Neural cell (in vitro differentiated cells): ENCODE results near the gene RHOC. TPM values are rescaled to one million over a fixed set of nuclear protein-coding genes. Genes with fewer than 3 reads are reported as not detected.

ENCODE experiments used
- H2AFZ ChIP-seq: fragments of 200-600, 300-800 bp; sonication (generic), shearing (Covaris generic); 2 replicates; pipeline ENCODE4 v1.6.0; 2014; ENCODE audit warnings: low read depth, mild to moderate bottlenecking, antibody characterized with exemption, low read length, moderate library complexity
- H3F3A ChIP-seq: fragments of 200-600 bp; shearing (Covaris generic); 2 replicates; pipeline ENCODE4 v1.6.1; 2016; ENCODE audit warnings: mild to moderate bottlenecking, moderate library complexity, mixed read lengths, antibody characterized with exemption, low read length; ENCODE audit not compliant: insufficient read depth, poor library complexity, severe bottlenecking
- H3K27ac ChIP-seq: fragments of 200-600, 300-800 bp; sonication (generic), shearing (Covaris generic); 2 replicates; pipeline ENCODE4 v1.5.1; 2014; ENCODE audit warnings: mild to moderate bottlenecking, low read length, moderate library complexity
- H3K27me3 ChIP-seq: fragments of 300-800, 200-600 bp; sonication (generic), shearing (Covaris generic); 2 replicates; pipeline ENCODE4 v1.6.0; 2014; ENCODE audit warnings: mild to moderate bottlenecking, low read depth, low read length, moderate library complexity; ENCODE audit not compliant: insufficient read depth
- H3K36me3 ChIP-seq: fragments of 300-800, 200-600 bp; sonication (generic), shearing (Covaris generic); 2 replicates; pipeline ENCODE4 v1.5.1; 2014; ENCODE audit warnings: mild to moderate bottlenecking, antibody characterized with exemption, low read length, moderate library complexity; ENCODE audit not compliant: insufficient read depth
- H3K4me2 ChIP-seq: fragments of 300-800, 200-600 bp; sonication (generic), shearing (Covaris generic); 2 replicates; pipeline ENCODE4 v1.6.0; 2014; ENCODE audit warnings: mild to moderate bottlenecking, low read length
- H3K4me3 ChIP-seq: fragments of 300-800, 200-600 bp; sonication (generic), shearing (Covaris generic); 2 replicates; pipeline ENCODE4 v1.5.1; 2014; ENCODE audit warnings: mild to moderate bottlenecking, low read length, moderate library complexity
- H3K79me2 ChIP-seq: fragments of 200-600 bp; shearing (Covaris generic); replicated peaks from 2 replicates; pipeline ENCODE4 v1.6.0; 2014; ENCODE audit warnings: mild to moderate bottlenecking, low read length, moderate library complexity; ENCODE audit not compliant: insufficient read depth
- H3K9ac ChIP-seq: fragments of 300-800, 200-600 bp; sonication (generic), shearing (Covaris generic); 2 replicates; pipeline ENCODE4 v1.6.1; 2016; ENCODE audit warnings: mild to moderate bottlenecking, low read length, mixed read lengths
- H3K9me2 ChIP-seq: fragments of 200-600 bp; shearing (Covaris generic); 2 replicates; pipeline ENCODE4 v1.6.1; 2016; ENCODE audit warnings: mild to moderate bottlenecking, low read length, mixed read lengths; ENCODE audit not compliant: insufficient read depth
- H3K9me3 ChIP-seq: fragments of 200-600, 300-800 bp; sonication (generic), shearing (Covaris generic); 2 replicates; pipeline ENCODE4 v1.6.1; 2016; ENCODE audit warnings: mild to moderate bottlenecking, mixed run types, low read length, moderate library complexity, mixed read lengths
- H4K20me1 ChIP-seq: fragments of 200-600 bp; shearing (Covaris generic); 2 replicates; pipeline ENCODE4 v1.6.1; 2016; ENCODE audit warnings: mild to moderate bottlenecking, mixed run types; ENCODE audit not compliant: insufficient read depth
- CTCF ChIP-seq: fragments of 450-650 bp; IDR thresholded peaks from 2 replicates; pipeline ENCODE4 v1.5.1; 2014; ENCODE audit warnings: antibody characterized with exemption, mild to moderate bottlenecking, moderate library complexity; ENCODE audit not compliant: poor library complexity, severe bottlenecking
- EP300 ChIP-seq: fragments of 450-650 bp; conservative IDR thresholded peaks from 2 replicates; pipeline ENCODE4 v1.6.1; 2014; ENCODE audit warnings: antibody characterized with exemption, mild to moderate bottlenecking, moderate library complexity; ENCODE audit not compliant: poor library complexity, severe bottlenecking
- EZH2 ChIP-seq: fragments of 200-600, 300-800 bp; shearing (Covaris generic), sonication (generic); IDR thresholded peaks from 2 replicates; pipeline ENCODE4 v1.6.1; 2014; ENCODE audit warnings: antibody characterized with exemption, low read length, borderline replicate concordance, mild to moderate bottlenecking; ENCODE audit not compliant: insufficient read depth, poor library complexity, severe bottlenecking
- MXI1 ChIP-seq: fragments of 450-650 bp; conservative IDR thresholded peaks from 2 replicates; pipeline ENCODE4 v1.6.1; 2014; ENCODE audit warnings: antibody characterized with exemption, mild to moderate bottlenecking; ENCODE audit not compliant: poor library complexity, severe bottlenecking
- POLR2AphosphoS5 ChIP-seq: IDR thresholded peaks from 2 replicates; pipeline ENCODE4 v1.6.1; 2012
- SMC3 ChIP-seq: fragments of 450-650 bp; conservative IDR thresholded peaks from 2 replicates; pipeline ENCODE4 v1.6.1; 2014; ENCODE audit warnings: antibody characterized with exemption, mild to moderate bottlenecking, moderate library complexity; ENCODE audit not compliant: poor library complexity
- TAF1 ChIP-seq: IDR thresholded peaks from 2 replicates; pipeline ENCODE4 v1.6.1; 2012; ENCODE audit warnings: low read depth
- polyA plus RNA-seq: library from polyadenylated mRNA; depleted of rRNA; stranded (reverse); fragments of >200 nt; gene quantifications from 2 replicates; pipeline ENCODE4 v1.2.3, GENCODE V29; 2014

Gene RHOC
- polyA plus RNA-seq, 1 donor from 2014 or later, result 5.0 TPM

DNA sequence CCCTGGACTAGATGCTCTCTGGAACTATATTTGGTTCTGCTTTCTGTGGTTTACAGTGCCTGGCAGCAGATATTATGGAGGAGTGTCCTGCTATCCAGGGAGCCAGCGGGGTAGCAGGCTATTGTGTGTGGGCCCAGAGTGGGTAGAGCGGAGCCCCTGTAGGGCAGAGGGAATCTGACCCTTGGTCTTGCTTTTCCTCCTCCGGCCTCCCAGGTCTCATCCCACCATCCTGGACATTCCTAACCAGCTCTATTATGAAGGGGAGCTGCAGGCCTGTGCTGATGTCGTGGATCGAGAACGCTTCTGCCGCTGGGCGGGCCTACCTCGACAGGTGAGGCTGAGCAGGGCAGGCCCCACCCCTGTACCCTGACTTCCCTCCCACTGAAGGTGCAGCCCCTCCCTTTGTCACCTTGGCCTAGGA is 9.1 kb downstream of the RHOC start:
- Histone ChIP-seq H3K79me2 (no peaks in the 10 kb centered on the region), H3K4me3 (no peak overlapping the region), H3K27ac (no peak overlapping the region), H2AFZ (no peak overlapping the region), H3F3A (no peaks in the 10 kb centered on the region), H3K9me2 (no peaks in the 10 kb centered on the region), H3K9ac (no peak overlapping the region), H3K27me3 (no peaks in the 10 kb centered on the region), H3K4me2 (no peak overlapping the region), H4K20me1 (no peaks in the 10 kb centered on the region), H3K9me3 (no peaks in the 10 kb centered on the region), H3K36me3 (no peaks in the 10 kb centered on the region)
- TF ChIP-seq SMC3, result no peak

GRCh38 chr1:112696578-112697314 is 10.2 kb downstream of the RHOC start:
- no peaks in the 10 kb centered on the region for H3K9me3 ChIP-seq
- TF ChIP-seq SMC3, result no peak
- TF ChIP-seq CTCF, result no peak
- TF ChIP-seq TAF1, result no peak
- no peak for TF ChIP-seq MXI1
- no peak for TF ChIP-seq EZH2
- TF ChIP-seq EP300, result no peak
- no peak for TF ChIP-seq POLR2AphosphoS5
- no peak overlapping the region for H3K9ac ChIP-seq
- no peak overlapping the region for H3K27ac ChIP-seq
- H2AFZ ChIP-seq, result no peak overlapping the region
- H3K79me2 ChIP-seq, result no peaks in the 10 kb centered on the region
- no peaks in the 10 kb centered on the region for H3F3A ChIP-seq
- no peaks in the 10 kb centered on the region for H4K20me1 ChIP-seq
- no peaks in the 10 kb centered on the region for H3K27me3 ChIP-seq
- no peak overlapping the region for H3K4me2 ChIP-seq
- H3K4me3 ChIP-seq, result no peak overlapping the region
- H3K9me2 ChIP-seq, result no peaks in the 10 kb centered on the region
- H3K36me3 ChIP-seq, result no peaks in the 10 kb centered on the region

DNA sequence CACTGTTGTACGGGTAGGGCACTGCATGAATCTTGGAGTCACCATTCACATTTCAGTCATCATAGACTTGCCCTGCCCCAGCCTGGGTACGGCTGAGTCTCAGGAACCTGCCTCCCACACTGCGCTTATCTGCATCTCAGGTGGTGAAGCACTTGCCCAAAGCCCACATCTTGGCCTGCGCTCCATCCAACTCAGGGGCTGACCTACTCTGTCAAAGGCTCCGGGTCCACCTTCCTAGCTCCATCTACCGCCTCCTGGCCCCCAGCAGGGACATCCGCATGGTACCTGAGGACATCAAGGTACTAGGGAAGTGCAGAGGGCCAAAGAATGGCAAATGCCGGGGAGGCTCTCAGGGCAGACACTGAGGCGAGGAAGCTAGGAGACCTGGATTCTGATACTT is 11.7 kb downstream of the RHOC start:
- Histone ChIP-seq H3K27me3 (no peaks in the 10 kb centered on the region), H3K9me3 (no peaks in the 10 kb centered on the region), H2AFZ (no peak overlapping the region), H3K4me3 (no peak overlapping the region), H3K4me2 (no peak overlapping the region), H3K9me2 (no peaks in the 10 kb centered on the region), H3K27ac (no peak overlapping the region), H3K79me2 (no peaks in the 10 kb centered on the region), H3K36me3 (no peaks in the 10 kb centered on the region), H4K20me1 (no peaks in the 10 kb centered on the region), H3F3A (no peaks in the 10 kb centered on the region), H3K9ac (no peak overlapping the region)
- no peak for TF ChIP-seq MXI1
- TF ChIP-seq EZH2, result no peak
- no peak for TF ChIP-seq TAF1
- TF ChIP-seq EP300, result no peak
- no peak for TF ChIP-seq SMC3
